HG03066 (cell line): ENCODE data around the gene CLIP3.
"Not testable (repeated sequence)": the region's sequence is repeated elsewhere in the genome, so short reads cannot be mapped to it uniquely, and the experiment has no call there.

Source experiments
- ATAC-seq: cut with Tn5 transposase; IDR thresholded peaks from one replicate; pipeline ENCODE4 v1.9.1; 2021; ENCODE audit warnings: low read depth; ENCODE audit not compliant: unreplicated experiment

CLIP3 gene

GRCh38 chr19:35983177-35983576 lies 49.5 kb downstream of the CLIP3 start:
- no peak for ATAC-seq

DNA sequence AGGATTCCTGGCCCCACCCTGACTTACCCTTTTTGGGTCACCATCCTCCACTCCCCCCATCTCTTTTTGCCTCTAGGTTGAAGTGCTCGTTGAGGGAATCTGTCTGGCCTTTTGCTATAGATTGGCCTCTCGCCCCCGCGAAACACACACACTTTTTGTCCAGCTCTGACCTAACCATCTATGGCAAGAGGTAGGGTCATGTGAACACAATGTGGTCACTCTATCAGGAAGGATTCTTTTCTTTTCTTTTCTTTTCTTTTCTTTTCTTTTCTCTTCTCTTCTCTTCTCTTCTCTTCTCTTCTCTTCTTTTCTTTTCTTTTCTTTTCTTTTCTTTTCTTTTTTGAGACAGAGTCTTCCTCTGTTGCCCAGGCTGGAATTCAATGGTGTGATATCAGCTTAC lies 51.7 kb downstream of the CLIP3 start:
- not testable (repeated sequence) for ATAC-seq

- no peak for ATAC-seq
Observed at GRCh38 chr19:35978832-35979365, 53.8 kb downstream of the CLIP3 start.

- no peak for ATAC-seq
Observed at GRCh38 chr19:35978271-35978670, 54.4 kb downstream of the CLIP3 start.

- no peak for ATAC-seq
Observed at GRCh38 chr19:35977446-35978222, 55.0 kb downstream of the CLIP3 start.

- ATAC-seq = no peak
Observed at GRCh38 chr19:35975608-35976214, 57.0 kb downstream of the CLIP3 start.

DNA sequence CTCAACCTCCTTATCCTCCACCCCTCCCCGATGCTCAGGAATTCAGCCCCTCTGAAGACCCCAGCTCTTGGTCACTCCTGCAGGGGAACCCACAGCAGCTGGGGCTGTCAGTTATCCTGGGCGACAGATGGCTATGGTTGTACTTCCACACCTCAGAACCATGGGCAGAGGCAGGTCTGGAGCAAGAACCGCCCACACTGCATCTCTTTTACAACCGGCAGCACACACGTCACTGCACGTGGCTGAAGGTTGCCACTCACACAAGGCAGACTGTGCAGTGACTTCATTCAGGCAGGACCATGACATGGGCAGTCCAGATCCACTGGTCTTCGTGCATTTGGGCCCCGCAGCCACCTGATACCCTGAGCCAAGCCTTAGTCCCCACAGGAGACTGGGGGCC lies 59.2 kb downstream of the CLIP3 start:
- no peak for ATAC-seq

DNA sequence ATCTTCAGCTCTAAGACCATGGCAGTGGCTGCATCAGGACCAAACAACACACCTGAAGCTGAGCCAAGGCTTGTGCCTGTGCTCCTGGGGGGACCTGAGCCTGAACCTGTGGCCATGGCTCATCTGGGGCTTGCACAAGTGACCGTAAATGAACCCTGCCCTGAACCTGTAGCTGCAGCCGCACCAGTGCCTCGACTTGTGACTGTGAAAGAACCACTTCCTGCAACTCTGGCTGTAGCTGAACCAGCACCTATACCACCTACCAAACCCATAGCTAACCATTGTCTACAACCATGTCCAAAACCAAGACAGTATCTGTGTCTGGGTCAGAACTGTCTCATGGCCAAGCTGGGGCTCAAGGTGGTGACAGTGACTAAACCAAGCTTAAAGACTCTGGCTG lies 65.9 kb downstream of the CLIP3 start:
- ATAC-seq = no peak
